Activated T-cell treated with anti-CD3 and anti-CD28 coated beads, Interleukin-2, amount 50 U/mL, for 4 hours (primary cell): ENCODE results near the gene ZC3H18. TPM values are rescaled to one million over a fixed set of nuclear protein-coding genes. Genes with fewer than 3 reads are reported as not detected.

Experiments used
- ATAC-seq, 2 donors: fragments of 200-7000 bp; cut with Tn5 transposase; one replicate each; pipeline ENCODE4 v1.10.0; 2021
- DNase-seq: peaks from one replicate; pipeline ENCODE4 v3.0.0-alpha.2; 2020
- H3K27me3 Mint-ChIP-seq: one replicate; pipeline ENCODE4 v1.8.0; 2021; ENCODE audit warnings: low read depth, mixed read lengths
- H3K36me3 Mint-ChIP-seq: one replicate; pipeline ENCODE4 v1.8.0; 2022; ENCODE audit warnings: mixed read lengths; ENCODE audit not compliant: insufficient read depth
- H3K4me1 Mint-ChIP-seq: one replicate; pipeline ENCODE4 v1.8.0; 2021; ENCODE audit warnings: low read depth, mixed read lengths
- H3K4me3 Mint-ChIP-seq: one replicate; pipeline ENCODE4 v1.8.0; 2021; ENCODE audit warnings: mild to moderate bottlenecking, moderate library complexity, mixed read lengths
- H3K9me3 Mint-ChIP-seq: one replicate; pipeline ENCODE4 v1.8.0; 2021; ENCODE audit warnings: mixed read lengths
- total RNA-seq, 3 donors: library from RNA; stranded (reverse); gene quantifications; one replicate each; pipeline ENCODE4 v1.2.1, GENCODE V29; 2021

Gene ZC3H18
- total RNA-seq, 3 donors from 2014 or later = 117 to 122 (median 118) TPM

- H3K4me1 Mint-ChIP-seq = peaks cover 41% of the 10 kb centered on the region
- DNase-seq (no peak), ATAC-seq (no peak)
- no peak overlapping the region for H3K4me3 Mint-ChIP-seq
- H3K36me3 Mint-ChIP-seq = peaks cover 23% of the 10 kb centered on the region
- no peaks in the 10 kb centered on the region for H3K9me3 Mint-ChIP-seq
- H3K27me3 Mint-ChIP-seq = no peaks in the 10 kb centered on the region
These were observed 6.1 kb downstream of the ZC3H18 start for GRCh38 chr16:88576307-88576706.

GRCh38 chr16:88577166-88577565 is 7.0 kb downstream of the ZC3H18 start:
- ATAC-seq (no peak), DNase-seq (no peak)
- Mint-ChIP-seq H3K9me3 (no peaks in the 10 kb centered on the region), H3K27me3 (no peaks in the 10 kb centered on the region), H3K4me1 (peaks cover 35% of the 10 kb centered on the region), H3K36me3 (peaks cover 23% of the 10 kb centered on the region), H3K4me3 (no peak overlapping the region)

DNA sequence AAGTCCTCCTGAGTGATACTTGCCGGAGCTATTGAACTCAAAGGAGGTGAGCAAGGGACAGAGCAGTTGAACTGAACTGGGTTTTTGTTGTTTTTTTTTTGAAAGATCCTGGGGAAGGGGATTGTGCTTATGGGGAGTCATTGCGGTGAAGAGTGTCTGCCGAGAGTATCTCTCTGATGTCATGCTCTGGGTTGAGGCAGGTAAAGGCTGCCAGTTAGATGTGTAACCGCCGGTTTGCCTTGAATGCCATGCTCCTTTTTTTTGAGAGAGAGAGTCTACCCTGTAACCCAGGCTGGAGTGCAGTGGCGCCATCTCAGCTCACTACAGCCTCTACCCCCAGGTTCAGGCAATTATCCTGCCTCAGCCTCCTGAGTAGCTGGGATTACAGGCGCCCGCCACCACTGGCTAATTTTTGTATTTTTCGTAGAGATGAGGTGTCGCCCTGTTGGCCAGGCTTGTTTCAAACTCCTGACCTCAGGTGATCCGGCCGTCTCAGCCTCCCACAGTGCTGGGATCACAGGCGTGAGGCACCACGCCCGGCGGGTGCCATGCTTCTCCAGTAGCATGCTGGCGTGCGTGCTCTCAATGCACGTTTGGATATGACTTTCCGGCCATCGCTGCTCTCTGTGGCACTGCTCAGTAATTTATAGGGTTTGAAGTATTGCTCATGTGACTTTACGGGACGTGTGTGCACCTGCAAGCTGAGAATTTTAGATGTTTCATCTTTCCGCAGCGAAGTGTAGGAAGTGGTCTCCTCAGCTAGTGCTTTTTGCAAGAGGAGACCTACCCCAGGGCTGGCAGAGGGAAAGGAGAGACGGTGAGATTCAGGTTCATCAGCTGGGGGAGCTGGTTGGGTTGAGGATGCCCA is 8.5 kb downstream of the ZC3H18 start:
- Mint-ChIP-seq H3K27me3 (no peaks in the 10 kb centered on the region), H3K9me3 (no peaks in the 10 kb centered on the region), H3K4me3 (no peak overlapping the region), H3K4me1 (peaks cover 30% of the 10 kb centered on the region), H3K36me3 (peaks cover 20% of the 10 kb centered on the region)
- DNase-seq (no peak), ATAC-seq (peak; percentile 49 to 64)

GRCh38 chr16:88580371-88580770 is 10.2 kb downstream of the ZC3H18 start:
- H3K4me1 Mint-ChIP-seq = peaks cover 31% of the 10 kb centered on the region
- ATAC-seq (no peak), DNase-seq (no peak)
- no peaks in the 10 kb centered on the region for H3K9me3 Mint-ChIP-seq
- H3K4me3 Mint-ChIP-seq = no peak overlapping the region
- no peaks in the 10 kb centered on the region for H3K27me3 Mint-ChIP-seq
- peaks cover 18% of the 10 kb centered on the region for H3K36me3 Mint-ChIP-seq

DNA sequence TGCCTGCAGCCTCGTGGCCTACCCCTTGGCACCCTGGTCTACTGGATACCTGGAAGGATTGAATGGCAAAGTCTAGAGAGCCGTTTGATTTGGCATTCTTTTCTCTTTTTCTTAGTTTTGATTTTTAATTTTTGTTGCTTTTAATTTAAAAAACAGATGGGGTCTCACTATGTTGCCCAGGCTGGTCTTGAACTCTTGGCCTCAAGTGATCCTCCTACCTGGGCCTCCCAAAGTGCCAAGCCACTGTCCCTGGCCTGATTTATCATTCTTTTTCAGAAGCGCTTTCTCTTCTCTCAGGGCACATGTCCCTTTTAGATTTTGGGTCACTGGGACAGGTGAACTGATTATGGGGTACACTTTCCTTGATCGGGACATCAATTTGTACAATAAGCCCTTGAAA is 10.8 kb downstream of the ZC3H18 start:
- no peaks in the 10 kb centered on the region for H3K9me3 Mint-ChIP-seq
- ATAC-seq (no peak), DNase-seq (no peak)
- peaks cover 33% of the 10 kb centered on the region for H3K4me1 Mint-ChIP-seq
- H3K36me3 Mint-ChIP-seq = peaks cover 20% of the 10 kb centered on the region
- H3K4me3 Mint-ChIP-seq = no peak overlapping the region
- H3K27me3 Mint-ChIP-seq = no peaks in the 10 kb centered on the region

GRCh38 chr16:88582912-88583575 is 12.8 kb downstream of the ZC3H18 start:
- ATAC-seq (peak in 1 of 2 donors; percentile 29), DNase-seq (no peak)
- Mint-ChIP-seq H3K9me3 (no peaks in the 10 kb centered on the region), H3K36me3 (peaks cover 25% of the 10 kb centered on the region), H3K4me1 (peaks cover 31% of the 10 kb centered on the region), H3K27me3 (no peaks in the 10 kb centered on the region), H3K4me3 (no peak overlapping the region)

- Mint-ChIP-seq H3K36me3 (peaks cover 28% of the 10 kb centered on the region), H3K4me1 (peaks cover 41% of the 10 kb centered on the region), H3K9me3 (no peaks in the 10 kb centered on the region), H3K27me3 (no peaks in the 10 kb centered on the region), H3K4me3 (no peak overlapping the region)
- ATAC-seq (no peak), DNase-seq (no peak)
These were observed 14.5 kb downstream of the ZC3H18 start for GRCh38 chr16:88584676-88585075.

- H3K4me1 Mint-ChIP-seq = peaks cover 42% of the 10 kb centered on the region
- H3K27me3 Mint-ChIP-seq = no peaks in the 10 kb centered on the region
- ATAC-seq (no peak), DNase-seq (no peak)
- H3K9me3 Mint-ChIP-seq = no peaks in the 10 kb centered on the region
- H3K36me3 Mint-ChIP-seq = peaks cover 29% of the 10 kb centered on the region
- no peak overlapping the region for H3K4me3 Mint-ChIP-seq
These were observed 15.1 kb downstream of the ZC3H18 start for GRCh38 chr16:88585269-88585668.

DNA sequence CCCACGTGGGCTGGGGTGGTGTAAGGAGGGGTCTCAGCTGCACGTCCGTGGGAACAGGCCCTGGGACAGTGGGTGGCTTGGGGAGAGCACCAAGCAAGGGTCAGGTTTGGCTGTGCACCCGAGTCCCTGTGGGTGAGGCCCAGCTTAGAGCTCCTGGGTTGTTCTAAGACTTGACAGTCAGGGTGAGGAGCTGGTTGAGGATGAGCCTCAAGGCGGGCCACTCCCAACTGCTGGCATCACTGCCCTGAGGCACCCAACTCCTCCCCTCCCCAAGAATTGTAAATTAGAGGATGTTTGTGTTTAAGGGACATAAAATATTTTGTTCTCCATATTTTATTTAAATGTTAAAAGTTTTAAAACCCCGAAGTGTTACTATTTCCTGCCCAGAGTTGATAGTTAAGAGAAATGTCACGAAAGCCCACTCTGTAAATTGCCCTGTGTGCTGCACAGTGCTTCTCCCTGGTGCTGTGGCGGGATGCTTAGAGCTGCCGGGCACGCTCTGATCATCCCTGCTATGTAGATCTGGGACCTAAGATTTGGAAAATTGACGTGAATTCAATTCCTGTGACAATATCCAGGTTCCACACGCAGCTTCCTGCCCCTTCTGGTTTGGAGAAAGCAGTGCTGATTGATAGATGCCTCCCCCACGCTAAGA is 15.9 kb downstream of the ZC3H18 start:
- Mint-ChIP-seq H3K9me3 (no peaks in the 10 kb centered on the region), H3K27me3 (no peaks in the 10 kb centered on the region), H3K4me1 (peaks cover 38% of the 10 kb centered on the region), H3K4me3 (no peak overlapping the region), H3K36me3 (peaks cover 29% of the 10 kb centered on the region)
- no peak for ATAC-seq
- DNase-seq = no peak

DNA sequence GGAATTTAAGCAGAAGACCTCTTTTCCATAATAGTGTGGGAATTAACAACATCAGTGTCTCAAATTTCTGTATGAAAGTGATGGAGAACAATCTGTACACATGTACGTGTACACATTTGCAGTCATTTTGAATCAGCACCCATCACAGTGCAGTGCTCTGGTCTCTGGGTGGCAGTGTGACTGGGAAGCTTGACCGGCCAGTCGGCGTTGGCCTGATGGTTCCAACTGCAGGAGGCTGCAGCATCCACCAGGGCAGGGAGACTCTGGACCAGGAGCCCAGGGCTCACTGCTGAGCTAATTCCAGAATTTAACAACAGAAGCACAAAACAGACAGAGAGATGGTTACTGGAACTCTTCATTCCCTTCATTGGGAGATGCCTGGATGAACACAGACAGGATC is 17.9 kb downstream of the ZC3H18 start:
- Mint-ChIP-seq H3K27me3 (no peaks in the 10 kb centered on the region), H3K4me1 (peaks cover 38% of the 10 kb centered on the region), H3K4me3 (no peak overlapping the region), H3K36me3 (peaks cover 40% of the 10 kb centered on the region), H3K9me3 (no peaks in the 10 kb centered on the region)
- DNase-seq (no peak), ATAC-seq (no peak)

GRCh38 chr16:88588754-88589153 is 18.6 kb downstream of the ZC3H18 start:
- Mint-ChIP-seq H3K9me3 (no peaks in the 10 kb centered on the region), H3K4me3 (no peak overlapping the region), H3K4me1 (peaks cover 38% of the 10 kb centered on the region), H3K27me3 (no peaks in the 10 kb centered on the region), H3K36me3 (peaks cover 41% of the 10 kb centered on the region)
- DNase-seq = no peak
- ATAC-seq = peak; percentile 19 to 35

DNA sequence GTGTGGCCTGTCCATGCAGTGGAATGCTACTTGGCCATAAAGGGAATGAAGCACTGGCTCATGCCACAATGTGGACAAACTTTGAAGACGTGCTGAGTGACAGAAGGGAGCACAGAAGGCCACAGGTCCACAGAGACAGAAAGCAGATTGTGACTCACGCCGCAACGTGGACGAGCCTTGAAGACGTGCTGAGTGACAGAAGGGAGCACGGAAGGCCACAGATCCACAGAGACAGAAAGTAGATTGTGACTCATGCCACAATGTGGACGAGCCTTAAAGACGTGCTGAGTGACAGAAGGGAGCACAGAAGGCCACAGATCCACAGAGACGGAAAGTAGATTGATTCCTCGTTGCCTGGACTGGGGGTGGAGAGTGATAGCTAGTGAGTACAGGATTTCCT is 19.2 kb downstream of the ZC3H18 start:
- peaks cover 43% of the 10 kb centered on the region for H3K36me3 Mint-ChIP-seq
- H3K4me1 Mint-ChIP-seq = peaks cover 38% of the 10 kb centered on the region
- H3K9me3 Mint-ChIP-seq = no peaks in the 10 kb centered on the region
- DNase-seq = no peak
- H3K27me3 Mint-ChIP-seq = no peaks in the 10 kb centered on the region
- ATAC-seq = peak in 1 of 2 donors; percentile 19
- no peak overlapping the region for H3K4me3 Mint-ChIP-seq

DNA sequence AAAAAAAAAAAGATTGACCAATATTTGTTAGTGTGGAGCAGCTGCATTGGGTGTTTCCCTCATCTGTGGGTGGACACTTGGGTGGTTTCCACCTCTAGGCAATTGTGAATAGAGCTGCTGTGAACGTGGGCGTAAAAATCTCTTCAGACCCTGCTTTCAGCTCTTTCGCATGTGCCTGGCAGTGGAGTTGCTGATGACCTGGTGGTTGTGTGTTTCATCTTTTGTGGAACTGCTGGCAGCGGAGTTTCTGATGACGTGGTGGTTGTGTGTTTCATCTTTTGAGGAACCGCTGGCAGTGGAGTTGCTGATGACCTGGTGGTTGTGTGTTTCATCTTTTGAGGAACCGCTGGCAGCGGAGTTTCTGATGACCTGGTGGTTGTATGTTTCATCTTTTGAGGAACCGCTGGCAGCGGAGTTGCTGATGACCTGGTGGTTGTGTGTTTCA is 21.4 kb downstream of the ZC3H18 start:
- DNase-seq (no peak), ATAC-seq (peak; percentile 74 to 86)
- Mint-ChIP-seq H3K36me3 (peaks cover 39% of the 10 kb centered on the region), H3K4me1 (peaks cover 32% of the 10 kb centered on the region), H3K27me3 (no peaks in the 10 kb centered on the region), H3K9me3 (no peaks in the 10 kb centered on the region), H3K4me3 (peak overlapping the region; percentile 8)

DNA sequence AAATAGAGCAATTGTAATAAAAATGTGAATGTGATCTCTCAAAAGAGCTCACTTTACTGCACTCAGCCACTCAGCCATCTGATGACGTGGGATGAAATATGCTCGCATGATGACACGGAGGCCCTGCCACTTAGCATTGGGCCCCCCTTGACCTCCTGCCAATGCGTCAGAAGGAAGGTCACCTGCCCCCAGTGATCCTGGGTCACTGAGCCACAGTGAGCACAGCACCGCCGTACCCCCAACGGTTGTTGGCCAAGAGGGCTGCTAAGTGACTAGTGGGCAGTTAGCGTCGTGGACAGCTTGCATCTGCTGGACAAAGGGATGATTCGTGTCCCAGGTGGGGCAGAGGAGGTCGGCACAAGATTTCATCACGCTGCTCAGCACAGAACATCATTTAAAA is 22.9 kb downstream of the ZC3H18 start:
- H3K9me3 Mint-ChIP-seq = no peaks in the 10 kb centered on the region
- H3K36me3 Mint-ChIP-seq = peaks cover 26% of the 10 kb centered on the region
- H3K4me1 Mint-ChIP-seq = peaks cover 25% of the 10 kb centered on the region
- DNase-seq (no peak), ATAC-seq (no peak)
- no peaks in the 10 kb centered on the region for H3K27me3 Mint-ChIP-seq
- no peak overlapping the region for H3K4me3 Mint-ChIP-seq
